ENCODE results near the gene EID1.
"Not testable (repeated sequence)": the region's sequence is repeated elsewhere in the genome, so short reads cannot be mapped to it uniquely, and the experiment has no call there.

- not testable (repeated sequence) for TF ChIP-seq EZH2phosphoT487 (IDR thresholded peaks at IDR 0.05; ENCODE audit: low read depth, severe bottlenecking, unreplicated experiment); EZH2 (IDR thresholded peaks at IDR 0.05; ENCODE audit: borderline replicate concordance)
- TF ChIP-seq, protein P1, sequence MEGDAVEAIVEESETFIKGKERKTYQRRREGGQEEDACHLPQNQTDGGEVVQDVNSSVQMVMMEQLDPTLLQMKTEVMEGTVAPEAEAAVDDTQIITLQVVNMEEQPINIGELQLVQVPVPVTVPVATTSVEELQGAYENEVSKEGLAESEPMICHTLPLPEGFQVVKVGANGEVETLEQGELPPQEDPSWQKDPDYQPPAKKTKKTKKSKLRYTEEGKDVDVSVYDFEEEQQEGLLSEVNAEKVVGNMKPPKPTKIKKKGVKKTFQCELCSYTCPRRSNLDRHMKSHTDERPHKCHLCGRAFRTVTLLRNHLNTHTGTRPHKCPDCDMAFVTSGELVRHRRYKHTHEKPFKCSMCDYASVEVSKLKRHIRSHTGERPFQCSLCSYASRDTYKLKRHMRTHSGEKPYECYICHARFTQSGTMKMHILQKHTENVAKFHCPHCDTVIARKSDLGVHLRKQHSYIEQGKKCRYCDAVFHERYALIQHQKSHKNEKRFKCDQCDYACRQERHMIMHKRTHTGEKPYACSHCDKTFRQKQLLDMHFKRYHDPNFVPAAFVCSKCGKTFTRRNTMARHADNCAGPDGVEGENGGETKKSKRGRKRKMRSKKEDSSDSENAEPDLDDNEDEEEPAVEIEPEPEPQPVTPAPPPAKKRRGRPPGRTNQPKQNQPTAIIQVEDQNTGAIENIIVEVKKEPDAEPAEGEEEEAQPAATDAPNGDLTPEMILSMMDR (IDR thresholded peaks at IDR 0.05; ENCODE audit: poor library complexity): not testable (repeated sequence)
These were observed 31.4 kb downstream of the EID1 start for GRCh38 chr15:48909313-48909712.
